ENCODE data around the gene CEP63.

CEP63 gene

GRCh38 chr3:134545818-134546217 is 60.0 kb downstream of the CEP63 start:
- no peak for DNase-seq (ENCODE audit: low spot score)
- no peak for TF ChIP-seq CTCF (IDR thresholded peaks at IDR 0.05; ENCODE audit: extremely low read depth, missing control alignments)

DNA sequence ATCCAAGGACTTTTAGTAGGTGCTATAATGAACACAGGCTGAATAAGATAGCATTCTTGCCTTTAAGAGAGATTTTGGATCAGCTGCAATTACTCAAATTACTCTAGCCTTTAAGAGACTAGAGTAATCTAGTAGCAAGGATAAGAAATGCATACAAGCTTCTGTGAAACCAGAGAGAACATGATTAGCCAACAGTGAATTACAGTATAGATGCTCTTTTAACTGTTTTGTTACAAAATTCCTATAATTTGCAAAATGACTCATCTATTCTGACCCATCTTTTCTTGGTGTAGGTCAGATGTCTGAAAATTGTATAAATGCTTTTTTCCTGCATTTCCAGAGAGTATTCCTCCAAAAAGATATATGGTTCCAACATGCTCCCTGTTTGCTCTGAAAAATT is 66.9 kb downstream of the CEP63 start:
- TF ChIP-seq CTCF (IDR thresholded peaks at IDR 0.05; ENCODE audit: extremely low read depth, missing control alignments) = no peak
- DNase-seq (ENCODE audit: low spot score) = no peak

DNA sequence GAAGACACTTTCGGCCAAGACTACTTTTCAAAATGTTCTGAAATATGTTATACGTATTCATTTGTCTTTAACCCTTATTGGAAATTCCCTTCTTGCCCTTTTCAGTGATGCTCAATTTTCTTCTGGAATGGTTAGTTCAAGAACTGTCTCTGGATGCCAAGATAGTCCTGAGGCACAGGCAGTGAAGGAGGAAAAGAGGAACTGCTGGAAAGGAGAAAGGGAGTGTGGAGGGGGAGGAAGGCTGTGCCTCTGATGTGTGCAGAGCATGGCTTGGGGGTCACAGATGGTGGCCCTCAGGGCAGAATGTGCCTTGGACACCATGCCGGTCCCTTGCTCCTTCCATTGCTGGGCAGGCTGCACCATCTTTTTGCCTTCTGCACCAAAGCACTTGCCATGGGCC is 73.7 kb downstream of the CEP63 start:
- no peak for DNase-seq (ENCODE audit: low spot score)
- TF ChIP-seq CTCF (IDR thresholded peaks at IDR 0.05; ENCODE audit: extremely low read depth, missing control alignments) = no peak

DNA sequence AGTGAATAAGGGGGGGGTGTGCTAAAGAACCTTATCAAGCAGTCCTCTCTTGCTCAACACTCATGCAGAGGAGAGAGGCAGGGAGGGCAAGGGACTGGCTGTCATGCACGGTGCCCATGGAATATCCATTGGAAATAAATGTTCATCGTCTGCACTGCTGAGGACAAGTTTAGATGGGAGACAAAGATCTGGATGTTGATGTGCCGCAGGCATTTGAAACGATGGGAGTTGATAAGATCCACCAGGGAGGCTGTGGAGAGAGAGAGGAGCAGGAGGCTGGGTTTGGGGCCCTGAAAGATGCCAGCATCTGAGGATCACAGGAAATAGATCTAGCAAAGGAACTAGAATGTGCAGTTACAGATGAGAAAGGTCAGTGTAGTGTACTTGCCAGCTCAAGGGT is 76.2 kb downstream of the CEP63 start:
- no peak for TF ChIP-seq CTCF (IDR thresholded peaks at IDR 0.05; ENCODE audit: extremely low read depth, missing control alignments)
- DNase-seq (ENCODE audit: low spot score) = no peak

GRCh38 chr3:134563601-134564000 is 77.7 kb downstream of the CEP63 start:
- no peak for TF ChIP-seq CTCF (IDR thresholded peaks at IDR 0.05; ENCODE audit: extremely low read depth, missing control alignments)
- DNase-seq (ENCODE audit: low spot score) = no peak

DNA sequence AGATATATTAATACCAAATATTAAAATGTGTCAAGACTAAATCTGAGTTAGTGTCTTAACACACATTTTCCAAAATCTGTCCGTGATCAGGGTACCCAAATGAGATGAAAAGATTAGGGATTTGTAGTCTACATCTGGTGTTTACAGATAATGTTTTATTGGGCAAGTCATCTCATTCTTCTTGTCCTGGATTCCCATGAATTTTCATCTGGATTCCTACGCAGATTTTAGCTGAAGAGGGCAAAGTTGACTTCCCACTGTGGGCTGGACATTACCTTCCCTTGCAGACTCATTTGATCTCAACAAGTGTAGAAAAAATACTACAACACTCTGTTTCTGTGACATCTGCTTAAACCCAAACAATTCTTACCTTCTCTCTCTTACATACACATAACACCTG is 79.1 kb downstream of the CEP63 start:
- TF ChIP-seq CTCF (IDR thresholded peaks at IDR 0.05; ENCODE audit: extremely low read depth, missing control alignments) = no peak
- no peak for DNase-seq (ENCODE audit: low spot score)

DNA sequence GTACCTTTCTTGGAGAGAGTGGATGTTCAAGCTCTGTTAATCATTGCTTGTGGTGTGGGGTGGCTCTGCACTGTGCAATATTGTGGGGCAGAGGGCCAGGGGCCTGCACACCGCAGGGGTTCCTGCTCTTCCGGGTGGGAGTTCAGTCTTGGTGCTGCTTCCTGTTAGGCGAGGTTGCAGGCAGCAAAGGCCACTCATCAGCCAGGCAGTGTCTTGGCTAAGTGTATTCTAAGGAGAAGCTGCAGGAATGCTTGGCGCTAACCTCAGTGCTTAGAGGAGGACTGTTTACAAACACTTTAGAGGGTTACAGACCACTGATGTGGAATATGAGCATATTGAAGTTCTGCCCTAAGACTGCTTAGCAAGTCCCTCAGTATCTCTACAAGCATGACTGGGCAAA is 81.7 kb downstream of the CEP63 start:
- no peak for DNase-seq (ENCODE audit: low spot score)
- TF ChIP-seq CTCF (IDR thresholded peaks at IDR 0.05; ENCODE audit: extremely low read depth, missing control alignments) = no peak

Measured in GM20000 (cell line).